ENCODE results near the gene GYS1. TPM values are rescaled to one million over a fixed set of nuclear protein-coding genes. Genes with fewer than 3 reads are reported as not detected.

The GYS1 gene
- polyA plus RNA-seq, 2 donors: 27.0 to 30.9 TPM

DNA sequence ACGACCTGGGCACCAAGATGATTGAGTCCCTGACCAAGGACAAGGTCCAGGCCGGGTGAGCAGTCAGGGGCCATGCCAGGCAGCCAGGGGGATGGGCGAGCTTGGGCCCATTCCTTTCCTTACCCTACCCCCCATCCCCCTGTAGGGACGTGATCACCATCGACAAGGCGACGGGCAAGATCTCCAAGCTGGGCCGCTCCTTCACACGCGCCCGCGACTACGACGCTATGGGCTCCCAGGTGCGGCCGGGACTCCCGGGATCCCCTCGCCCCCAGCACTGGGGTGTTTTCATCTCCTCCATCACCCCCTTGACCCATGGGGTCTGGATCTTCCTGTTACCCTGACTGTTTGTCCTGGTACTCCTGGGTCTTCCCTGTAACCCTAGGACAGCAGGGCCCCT is 16.7 kb upstream of the GYS1 start:
- H3K27me3 ChIP-seq (ENCODE audit: control insufficient read depth in 1 of 2, insufficient read depth in 2 of 2, low read length in 2 of 2): no peaks in the 10 kb centered on the region
- H3K36me3 ChIP-seq (ENCODE audit: control insufficient read depth in 2 of 2, insufficient read depth in 2 of 2, low read length in 1 of 2): peaks cover 13 to 49% of the 10 kb centered on the region in 2 donors
- WGBS, 2 donors: 92 to 96% methylated on average over 18 of the region's 18 CpGs

DNA sequence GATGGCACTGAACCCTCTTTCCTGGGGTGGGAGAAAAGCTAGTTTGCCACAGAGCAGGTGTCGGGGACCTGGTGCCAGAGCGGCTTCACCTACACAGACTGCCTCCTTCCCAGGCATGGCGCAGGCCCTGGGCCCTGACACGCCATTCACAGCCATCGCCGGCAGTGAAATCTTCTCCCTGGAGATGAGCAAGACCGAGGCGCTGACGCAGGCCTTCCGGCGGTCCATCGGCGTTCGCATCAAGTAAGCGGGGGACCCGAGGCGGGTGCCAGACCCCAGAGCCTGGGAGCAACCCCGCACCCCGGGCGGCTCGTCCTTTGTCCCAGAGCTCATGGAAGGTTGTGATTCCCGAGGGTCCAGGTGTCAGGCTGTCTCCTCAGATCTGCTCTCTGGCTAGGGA is 13.8 kb upstream of the GYS1 start:
- Histone ChIP-seq H3K27me3 (ENCODE audit: control insufficient read depth in 1 of 2, insufficient read depth in 2 of 2, low read length in 2 of 2) (no peaks in the 10 kb centered on the region), H3K9me3 (ENCODE audit: control insufficient read depth in 2 of 2, insufficient read depth in 1 of 2, low read depth in 1 of 2, low read length in 1 of 2) (no peaks in the 10 kb centered on the region), H3K4me1 (ENCODE audit: control insufficient read depth in 2 of 2, insufficient read depth in 2 of 2, low read length in 1 of 2) (no peaks in the 10 kb centered on the region), H3K4me3 (ENCODE audit: low read depth in 1 of 2, low read length in 2 of 2) (no peak overlapping the region), H3K27ac (ENCODE audit: low read depth in 2 of 2, low read length in 1 of 2) (no peak overlapping the region), H3K36me3 (ENCODE audit: control insufficient read depth in 2 of 2, insufficient read depth in 2 of 2, low read length in 1 of 2) (peaks cover 13 to 44% of the 10 kb centered on the region in 2 donors)
- WGBS, 2 donors: 96 to 98% methylated on average over 22 of the region's 22 CpGs

More for the DNA sequence above, 16.7 kb upstream of the GYS1 start:
- Histone ChIP-seq H3K4me3 (ENCODE audit: low read depth in 1 of 2, low read length in 2 of 2) (no peak overlapping the region), H3K27ac (ENCODE audit: low read depth in 2 of 2, low read length in 1 of 2) (no peak overlapping the region), H3K9me3 (ENCODE audit: control insufficient read depth in 2 of 2, insufficient read depth in 1 of 2, low read depth in 1 of 2, low read length in 1 of 2) (no peaks in the 10 kb centered on the region), H3K4me1 (ENCODE audit: control insufficient read depth in 2 of 2, insufficient read depth in 2 of 2, low read length in 1 of 2) (no peaks in the 10 kb centered on the region)

DNA sequence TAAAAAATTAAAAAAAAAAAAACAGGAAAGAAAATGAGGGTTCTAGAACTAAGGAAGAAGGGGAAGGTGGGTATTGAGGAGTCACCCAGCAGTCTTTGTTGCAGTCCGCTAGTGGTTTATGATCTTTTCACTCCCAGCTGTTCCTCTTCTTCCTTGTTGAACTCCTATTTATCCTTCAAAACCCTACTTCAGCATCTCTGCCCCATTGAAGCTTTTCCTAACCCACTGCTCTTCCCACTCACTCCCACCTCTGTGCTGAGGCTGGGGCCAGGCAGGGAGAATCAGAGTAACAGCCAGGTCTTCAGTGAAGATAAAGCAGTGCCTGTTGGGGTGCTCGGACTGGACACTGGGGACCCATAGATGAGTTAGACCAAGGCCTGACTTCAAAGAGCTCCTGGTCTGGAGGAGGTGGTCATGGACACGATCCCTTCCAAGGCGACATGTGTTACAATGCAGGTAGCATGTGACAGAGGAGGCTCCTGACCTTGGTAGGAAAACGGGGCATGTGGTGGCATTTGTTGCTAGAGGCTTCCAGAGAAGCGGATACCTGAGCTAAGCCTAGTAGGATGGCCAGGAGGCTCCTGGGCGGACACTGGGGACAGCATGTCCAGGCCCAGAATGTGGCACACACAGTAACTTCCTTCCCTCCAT is 12.0 kb upstream of the GYS1 start:
- H3K36me3 ChIP-seq (ENCODE audit: control insufficient read depth in 2 of 2, insufficient read depth in 2 of 2, low read length in 1 of 2): peaks cover 13 to 30% of the 10 kb centered on the region in 2 donors
- 95 to 97% methylated on average over 7 of the region's 7 CpGs for WGBS, 2 donors
- H3K4me3 ChIP-seq (ENCODE audit: low read depth in 1 of 2, low read length in 2 of 2): no peak overlapping the region

DNA sequence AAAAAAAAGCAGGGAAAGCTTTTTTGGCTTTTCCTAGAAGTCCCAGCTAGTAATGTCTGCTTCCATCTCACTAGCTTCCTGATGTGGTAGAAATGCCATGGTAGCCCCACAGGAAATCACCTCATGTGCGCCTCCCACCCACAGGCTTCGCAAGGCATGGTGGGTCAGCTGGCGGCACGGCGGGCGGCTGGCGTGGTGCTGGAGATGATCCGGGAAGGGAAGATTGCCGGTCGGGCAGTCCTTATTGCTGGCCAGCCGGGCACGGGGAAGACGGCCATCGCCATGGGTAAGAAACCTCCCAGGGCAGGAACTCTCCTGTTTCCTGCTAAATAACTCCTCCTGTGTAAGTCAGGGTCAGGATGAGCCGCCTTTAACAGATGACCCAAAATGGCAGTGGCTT is 11.0 kb upstream of the GYS1 start:
- WGBS, 2 donors: 97 to 99% methylated on average over 15 of the region's 15 CpGs
- peaks cover 13 to 24% of the 10 kb centered on the region in 2 donors for H3K36me3 ChIP-seq (ENCODE audit: control insufficient read depth in 2 of 2, insufficient read depth in 2 of 2, low read length in 1 of 2)
- no peak overlapping the region for H3K27ac ChIP-seq (ENCODE audit: low read depth in 2 of 2, low read length in 1 of 2)
- H3K4me3 ChIP-seq (ENCODE audit: low read depth in 1 of 2, low read length in 2 of 2): no peak overlapping the region
- no peaks in the 10 kb centered on the region for H3K27me3 ChIP-seq (ENCODE audit: control insufficient read depth in 1 of 2, insufficient read depth in 2 of 2, low read length in 2 of 2)
- no peaks in the 10 kb centered on the region for H3K4me1 ChIP-seq (ENCODE audit: control insufficient read depth in 2 of 2, insufficient read depth in 2 of 2, low read length in 1 of 2)
- H3K9me3 ChIP-seq (ENCODE audit: control insufficient read depth in 2 of 2, insufficient read depth in 1 of 2, low read depth in 1 of 2, low read length in 1 of 2): no peaks in the 10 kb centered on the region

More for the DNA sequence above, 12.0 kb upstream of the GYS1 start:
- Histone ChIP-seq H3K27ac (ENCODE audit: low read depth in 2 of 2, low read length in 1 of 2) (no peak overlapping the region), H3K9me3 (ENCODE audit: control insufficient read depth in 2 of 2, insufficient read depth in 1 of 2, low read depth in 1 of 2, low read length in 1 of 2) (no peaks in the 10 kb centered on the region), H3K4me1 (ENCODE audit: control insufficient read depth in 2 of 2, insufficient read depth in 2 of 2, low read length in 1 of 2) (no peaks in the 10 kb centered on the region), H3K27me3 (ENCODE audit: control insufficient read depth in 1 of 2, insufficient read depth in 2 of 2, low read length in 2 of 2) (no peaks in the 10 kb centered on the region)

DNA sequence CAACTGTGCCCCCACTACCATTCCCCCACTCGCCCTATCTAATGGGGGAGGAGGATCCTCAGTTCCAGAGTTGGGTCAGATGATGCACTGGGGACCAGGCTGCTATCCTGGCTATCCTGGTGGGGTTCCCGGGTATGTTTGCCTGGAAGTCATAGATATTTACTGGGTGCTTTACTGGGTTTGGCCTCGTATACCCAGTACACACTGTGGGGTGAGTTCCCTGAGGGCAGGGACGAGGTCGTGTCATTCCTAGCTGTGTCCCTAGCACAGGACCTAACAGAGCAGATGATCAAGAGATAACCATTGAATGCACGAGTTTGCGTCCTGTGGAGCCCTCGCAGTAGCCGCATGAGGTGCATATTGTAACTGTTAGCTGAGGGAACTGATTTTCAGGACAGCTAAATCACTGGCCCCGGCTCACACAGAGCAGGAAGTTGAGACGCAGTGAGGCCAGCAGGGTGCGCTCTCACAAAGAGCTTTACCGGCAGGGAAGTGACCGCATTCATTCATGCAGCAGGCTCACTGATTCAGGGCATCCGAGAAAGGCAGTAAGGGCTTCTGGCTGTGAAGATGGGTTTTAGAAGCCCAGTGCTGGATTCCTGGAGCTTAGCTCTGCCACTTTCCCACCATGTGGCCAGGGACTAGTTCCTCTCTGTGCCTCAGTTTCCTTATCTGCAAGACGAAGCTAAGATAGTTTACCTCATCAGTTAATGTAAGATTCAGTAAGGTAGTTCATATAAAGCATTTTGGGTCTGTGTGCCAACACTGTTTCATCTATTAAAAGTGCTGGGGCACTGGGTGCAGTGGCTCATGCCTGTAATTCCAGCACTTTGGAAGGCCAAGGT is 6.6 kb upstream of the GYS1 start:
- H3K36me3 ChIP-seq (ENCODE audit: control insufficient read depth in 2 of 2, insufficient read depth in 2 of 2, low read length in 1 of 2): peaks cover 0 to 8% of the 10 kb centered on the region in 2 donors
- no peaks in the 10 kb centered on the region for H3K27me3 ChIP-seq (ENCODE audit: control insufficient read depth in 1 of 2, insufficient read depth in 2 of 2, low read length in 2 of 2)
- H3K27ac ChIP-seq (ENCODE audit: low read depth in 2 of 2, low read length in 1 of 2): no peak overlapping the region
- no peaks in the 10 kb centered on the region for H3K9me3 ChIP-seq (ENCODE audit: control insufficient read depth in 2 of 2, insufficient read depth in 1 of 2, low read depth in 1 of 2, low read length in 1 of 2)
- no peak overlapping the region for H3K4me3 ChIP-seq (ENCODE audit: low read depth in 1 of 2, low read length in 2 of 2)
- 59 to 62% methylated on average over 16 of the region's 16 CpGs for WGBS, 2 donors
- peaks cover 0 to 4% of the 10 kb centered on the region in 2 donors for H3K4me1 ChIP-seq (ENCODE audit: control insufficient read depth in 2 of 2, insufficient read depth in 2 of 2, low read length in 1 of 2)

DNA sequence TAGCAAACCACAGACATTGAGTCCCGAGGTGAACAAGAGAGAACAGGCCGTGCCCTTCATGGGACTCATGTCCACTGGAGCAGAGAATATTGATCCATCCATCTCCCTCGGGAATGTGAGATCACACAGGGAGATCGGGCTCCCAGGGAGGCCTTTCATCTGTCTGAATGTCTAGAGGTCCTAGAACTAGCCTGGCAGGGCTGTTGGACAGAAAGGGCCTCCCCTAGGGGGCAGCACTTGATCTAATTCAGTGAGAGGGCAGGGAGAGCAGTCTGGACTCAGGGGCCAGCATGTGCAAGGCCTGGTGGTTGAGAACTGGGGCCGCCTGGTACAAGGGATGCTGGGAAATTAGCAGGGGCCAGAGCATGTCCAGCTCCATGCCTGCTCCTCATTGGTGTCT is 4.9 kb upstream of the GYS1 start:
- peaks cover 0 to 2% of the 10 kb centered on the region in 2 donors for H3K36me3 ChIP-seq (ENCODE audit: control insufficient read depth in 2 of 2, insufficient read depth in 2 of 2, low read length in 1 of 2)
- H3K9me3 ChIP-seq (ENCODE audit: control insufficient read depth in 2 of 2, insufficient read depth in 1 of 2, low read depth in 1 of 2, low read length in 1 of 2): no peaks in the 10 kb centered on the region
- no peak overlapping the region for H3K4me3 ChIP-seq (ENCODE audit: low read depth in 1 of 2, low read length in 2 of 2)
- no peak overlapping the region for H3K27ac ChIP-seq (ENCODE audit: low read depth in 2 of 2, low read length in 1 of 2)
- peaks cover 0 to 4% of the 10 kb centered on the region in 2 donors for H3K4me1 ChIP-seq (ENCODE audit: control insufficient read depth in 2 of 2, insufficient read depth in 2 of 2, low read length in 1 of 2)
- no peaks in the 10 kb centered on the region for H3K27me3 ChIP-seq (ENCODE audit: control insufficient read depth in 1 of 2, insufficient read depth in 2 of 2, low read length in 2 of 2)
- WGBS, 2 donors: 64 to 79% methylated on average over 5 of the region's 5 CpGs

DNA sequence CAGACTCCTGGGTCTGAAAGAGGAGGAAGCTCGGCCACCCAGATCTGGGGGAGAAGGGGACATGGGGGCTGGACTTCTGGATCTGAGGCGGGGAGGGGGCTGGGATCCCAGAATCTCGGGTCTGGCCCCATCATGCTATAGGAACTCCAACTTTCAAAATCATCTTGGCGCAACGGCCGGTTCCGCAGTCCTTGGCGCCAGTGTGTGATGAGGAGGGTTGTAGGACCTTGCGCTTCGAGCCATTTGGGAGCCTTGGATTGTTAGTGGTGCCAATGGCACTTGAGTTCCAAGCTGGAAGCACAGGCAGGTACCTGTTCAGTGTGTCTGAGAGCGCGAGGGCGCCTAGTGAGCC is 902 bp upstream of the GYS1 start:
- Histone ChIP-seq H3K36me3 (ENCODE audit: control insufficient read depth in 2 of 2, insufficient read depth in 2 of 2, low read length in 1 of 2) (peaks cover 0 to 6% of the 10 kb centered on the region in 2 donors), H3K9me3 (ENCODE audit: control insufficient read depth in 2 of 2, insufficient read depth in 1 of 2, low read depth in 1 of 2, low read length in 1 of 2) (no peaks in the 10 kb centered on the region), H3K4me3 (ENCODE audit: low read depth in 1 of 2, low read length in 2 of 2) (peak overlapping the region; percentile 62 to 89), H3K27ac (ENCODE audit: low read depth in 2 of 2, low read length in 1 of 2) (peak overlapping the region; percentile 94 to 98), H3K4me1 (ENCODE audit: control insufficient read depth in 2 of 2, insufficient read depth in 2 of 2, low read length in 1 of 2) (peaks cover 14 to 15% of the 10 kb centered on the region in 2 donors), H3K27me3 (ENCODE audit: control insufficient read depth in 1 of 2, insufficient read depth in 2 of 2, low read length in 2 of 2) (no peaks in the 10 kb centered on the region)
- 1 to 3% methylated on average over 13 of the region's 13 CpGs for WGBS, 2 donors

DNA sequence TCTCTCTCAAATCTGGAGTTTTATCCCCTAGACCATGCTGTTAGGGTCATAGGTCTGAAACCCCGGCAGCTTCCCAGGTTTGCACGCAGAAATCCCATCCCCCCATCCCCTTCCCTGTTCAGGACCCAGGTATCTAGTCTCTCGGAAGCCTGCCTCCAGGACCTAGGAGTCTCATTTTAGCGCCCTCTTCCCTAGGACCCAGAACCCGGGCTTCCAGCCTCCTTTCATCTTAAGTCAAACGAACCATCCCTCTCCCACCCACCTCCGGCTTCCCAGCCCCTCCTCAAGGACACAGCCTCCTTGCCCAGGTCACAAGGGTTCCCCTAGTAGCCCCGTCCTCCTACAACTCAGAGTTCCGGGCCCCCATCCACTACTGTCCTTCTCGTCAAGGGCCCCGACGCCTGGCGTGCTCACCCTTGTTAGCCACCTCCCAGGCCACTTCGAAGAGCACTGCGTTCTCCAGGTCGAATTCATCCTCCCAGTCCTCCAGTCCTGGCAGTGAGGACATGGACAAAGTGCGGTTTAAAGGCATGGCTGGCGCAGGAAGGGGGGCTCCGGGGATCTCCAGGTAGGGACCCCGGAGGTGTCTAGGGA is 431 bp downstream of the GYS1 start:
- H3K36me3 ChIP-seq (ENCODE audit: control insufficient read depth in 2 of 2, insufficient read depth in 2 of 2, low read length in 1 of 2): peaks cover 0 to 14% of the 10 kb centered on the region in 2 donors
- H3K9me3 ChIP-seq (ENCODE audit: control insufficient read depth in 2 of 2, insufficient read depth in 1 of 2, low read depth in 1 of 2, low read length in 1 of 2): no peaks in the 10 kb centered on the region
- peak overlapping the region; percentile 60 to 89 for H3K4me3 ChIP-seq (ENCODE audit: low read depth in 1 of 2, low read length in 2 of 2)
- WGBS, 2 donors: 0% methylated on average over 20 of the region's 20 CpGs
- no peaks in the 10 kb centered on the region for H3K27me3 ChIP-seq (ENCODE audit: control insufficient read depth in 1 of 2, insufficient read depth in 2 of 2, low read length in 2 of 2)
- peak overlapping the region; percentile 76 to 97 for H3K27ac ChIP-seq (ENCODE audit: low read depth in 2 of 2, low read length in 1 of 2)
- H3K4me1 ChIP-seq (ENCODE audit: control insufficient read depth in 2 of 2, insufficient read depth in 2 of 2, low read length in 1 of 2): peaks cover 14 to 15% of the 10 kb centered on the region in 2 donors

DNA sequence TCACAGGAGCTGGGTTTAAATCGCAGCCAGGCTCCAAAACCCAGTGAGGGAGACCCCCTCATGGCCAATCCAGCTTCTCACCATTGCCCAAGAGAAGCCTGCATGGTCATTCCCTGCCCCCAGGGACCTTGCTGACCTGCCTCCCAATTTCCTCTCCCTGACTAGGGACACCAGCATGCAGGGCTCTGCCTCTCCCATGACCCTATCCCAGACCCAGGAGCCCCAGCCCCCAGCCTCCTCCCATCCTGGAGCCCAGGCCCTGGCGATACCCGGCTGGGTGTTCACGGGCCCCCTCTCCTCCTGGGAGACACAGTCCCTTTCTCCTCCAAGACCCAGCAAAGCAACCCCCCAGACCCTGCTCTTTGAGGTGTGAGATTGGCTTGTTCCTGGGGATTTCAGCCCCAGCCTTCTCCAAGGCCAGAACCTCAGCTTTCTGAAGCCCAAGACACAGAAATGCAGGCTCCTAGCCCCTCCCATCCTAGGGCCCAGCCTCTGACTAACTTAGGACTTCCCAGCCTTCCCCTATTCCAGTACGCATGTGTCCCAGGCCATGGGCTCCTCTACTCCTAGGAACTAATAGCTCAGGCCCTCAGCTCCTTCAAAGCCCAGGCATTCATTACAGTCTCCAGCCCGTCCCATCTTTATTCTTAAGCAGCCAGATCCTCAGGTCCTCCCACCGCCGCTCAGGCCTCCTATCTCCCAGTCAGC is 1.1 kb downstream of the GYS1 start:
- WGBS, 2 donors: 22 to 24% methylated on average over 8 of the region's 8 CpGs
- peaks cover 0 to 17% of the 10 kb centered on the region in 2 donors for H3K36me3 ChIP-seq (ENCODE audit: control insufficient read depth in 2 of 2, insufficient read depth in 2 of 2, low read length in 1 of 2)
- peak overlapping the region; percentile 60 to 89 for H3K4me3 ChIP-seq (ENCODE audit: low read depth in 1 of 2, low read length in 2 of 2)
- peaks cover 14 to 15% of the 10 kb centered on the region in 2 donors for H3K4me1 ChIP-seq (ENCODE audit: control insufficient read depth in 2 of 2, insufficient read depth in 2 of 2, low read length in 1 of 2)
- peak overlapping the region; percentile 76 to 97 for H3K27ac ChIP-seq (ENCODE audit: low read depth in 2 of 2, low read length in 1 of 2)
- no peaks in the 10 kb centered on the region for H3K9me3 ChIP-seq (ENCODE audit: control insufficient read depth in 2 of 2, insufficient read depth in 1 of 2, low read depth in 1 of 2, low read length in 1 of 2)
- no peaks in the 10 kb centered on the region for H3K27me3 ChIP-seq (ENCODE audit: control insufficient read depth in 1 of 2, insufficient read depth in 2 of 2, low read length in 2 of 2)

All from esophagus (tissue), 2 donors.